AG04449 (cell line): ENCODE measurements around the gene ARL14EP.

Source experiments
- CTCF ChIA-PET: fragments of 350-600 bp; formaldehyde crosslinking; extraction: SDS; loops from one replicate; lab custom pipeline; 2021; ENCODE audit warnings: antibody characterized with exemption; lab: Yijun Ruan, JAX
- POLR2A ChIA-PET: fragments of 400-600, 350-600 bp; formaldehyde crosslinking; extraction: SDS; loops from one replicate; lab custom pipeline; 2020; ENCODE audit warnings: antibody characterized with exemption, inconsistent platforms; lab: Yijun Ruan, JAX
- DNase-seq: peaks from one replicate; pipeline ENCODE4 v3.0.0-alpha.2; 2010; ENCODE audit warnings: low read depth, low spot score
- H3K4me3 ChIP-seq: 2 replicates; pipeline ENCODE4 v1.5.1; 2011; ENCODE audit warnings: low read depth, mild to moderate bottlenecking, control low read depth, low read length
- TF ChIP-seq, protein P1 (sequence below): IDR thresholded peaks from one replicate; pipeline ENCODE4 v1.5.1; 2011; ENCODE audit warnings: mild to moderate bottlenecking, moderate library complexity, low read length, control low read depth, inconsistent platforms; ENCODE audit not compliant: insufficient read depth; ENCODE audit errors: missing control alignments

Gene ARL14EP

DNA sequence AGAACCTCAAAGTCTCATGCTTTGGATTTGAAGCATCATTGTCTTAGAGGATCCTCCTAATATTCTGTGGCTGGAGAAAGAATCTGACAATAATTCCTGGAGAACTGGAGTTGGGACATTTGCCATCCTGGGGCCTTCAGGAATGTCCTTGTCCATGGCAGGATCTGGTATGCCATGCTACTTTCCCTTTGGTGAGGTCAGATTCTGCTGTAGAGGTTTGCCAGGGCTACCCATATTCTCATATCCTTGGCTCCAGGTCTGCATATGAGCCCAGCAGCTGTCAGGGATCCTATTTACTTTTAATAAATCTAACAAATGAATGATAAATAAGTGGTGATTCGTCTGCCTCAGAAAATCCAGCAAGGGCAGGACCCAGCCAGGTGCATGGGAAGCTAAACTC lies 35.0 kb downstream of the ARL14EP start:
- ChIA-PET CTCF (no interaction called here), POLR2A (no interaction called here)
- DNase-seq = no peak
- TF ChIP-seq, protein P1, sequence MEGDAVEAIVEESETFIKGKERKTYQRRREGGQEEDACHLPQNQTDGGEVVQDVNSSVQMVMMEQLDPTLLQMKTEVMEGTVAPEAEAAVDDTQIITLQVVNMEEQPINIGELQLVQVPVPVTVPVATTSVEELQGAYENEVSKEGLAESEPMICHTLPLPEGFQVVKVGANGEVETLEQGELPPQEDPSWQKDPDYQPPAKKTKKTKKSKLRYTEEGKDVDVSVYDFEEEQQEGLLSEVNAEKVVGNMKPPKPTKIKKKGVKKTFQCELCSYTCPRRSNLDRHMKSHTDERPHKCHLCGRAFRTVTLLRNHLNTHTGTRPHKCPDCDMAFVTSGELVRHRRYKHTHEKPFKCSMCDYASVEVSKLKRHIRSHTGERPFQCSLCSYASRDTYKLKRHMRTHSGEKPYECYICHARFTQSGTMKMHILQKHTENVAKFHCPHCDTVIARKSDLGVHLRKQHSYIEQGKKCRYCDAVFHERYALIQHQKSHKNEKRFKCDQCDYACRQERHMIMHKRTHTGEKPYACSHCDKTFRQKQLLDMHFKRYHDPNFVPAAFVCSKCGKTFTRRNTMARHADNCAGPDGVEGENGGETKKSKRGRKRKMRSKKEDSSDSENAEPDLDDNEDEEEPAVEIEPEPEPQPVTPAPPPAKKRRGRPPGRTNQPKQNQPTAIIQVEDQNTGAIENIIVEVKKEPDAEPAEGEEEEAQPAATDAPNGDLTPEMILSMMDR = no peak
- H3K4me3 ChIP-seq = no peak overlapping the region

DNA sequence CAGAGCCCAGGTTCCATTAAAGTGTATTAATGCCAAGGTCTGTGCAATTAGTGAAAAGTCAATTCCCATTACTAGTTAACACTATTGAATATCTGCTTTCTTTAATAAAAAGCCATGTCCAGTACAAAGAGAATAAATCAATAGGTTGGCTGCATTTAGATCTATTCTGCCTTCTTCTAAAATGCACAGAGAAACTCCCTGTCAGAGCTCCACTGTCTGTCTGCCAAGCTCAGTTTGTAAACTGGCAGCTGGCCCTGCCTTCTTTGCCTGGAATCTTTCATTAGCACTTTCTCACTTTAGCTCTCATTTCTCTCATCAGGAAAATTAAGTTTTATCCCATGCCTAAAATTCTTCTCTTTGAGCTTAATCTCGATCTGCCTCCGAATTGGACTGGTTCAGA lies 35.6 kb downstream of the ARL14EP start:
- ChIA-PET POLR2A (no interaction called here), CTCF (no interaction called here)
- TF ChIP-seq, protein P1 = no peak
- DNase-seq = no peak
- H3K4me3 ChIP-seq = no peak overlapping the region

GRCh38 chr11:30360741-30361140 lies 37.8 kb downstream of the ARL14EP start:
- no peak for DNase-seq
- CTCF ChIA-PET = no interaction called here
- POLR2A ChIA-PET = no interaction called here
- no peak overlapping the region for H3K4me3 ChIP-seq
- TF ChIP-seq, protein P1 = no peak

DNA sequence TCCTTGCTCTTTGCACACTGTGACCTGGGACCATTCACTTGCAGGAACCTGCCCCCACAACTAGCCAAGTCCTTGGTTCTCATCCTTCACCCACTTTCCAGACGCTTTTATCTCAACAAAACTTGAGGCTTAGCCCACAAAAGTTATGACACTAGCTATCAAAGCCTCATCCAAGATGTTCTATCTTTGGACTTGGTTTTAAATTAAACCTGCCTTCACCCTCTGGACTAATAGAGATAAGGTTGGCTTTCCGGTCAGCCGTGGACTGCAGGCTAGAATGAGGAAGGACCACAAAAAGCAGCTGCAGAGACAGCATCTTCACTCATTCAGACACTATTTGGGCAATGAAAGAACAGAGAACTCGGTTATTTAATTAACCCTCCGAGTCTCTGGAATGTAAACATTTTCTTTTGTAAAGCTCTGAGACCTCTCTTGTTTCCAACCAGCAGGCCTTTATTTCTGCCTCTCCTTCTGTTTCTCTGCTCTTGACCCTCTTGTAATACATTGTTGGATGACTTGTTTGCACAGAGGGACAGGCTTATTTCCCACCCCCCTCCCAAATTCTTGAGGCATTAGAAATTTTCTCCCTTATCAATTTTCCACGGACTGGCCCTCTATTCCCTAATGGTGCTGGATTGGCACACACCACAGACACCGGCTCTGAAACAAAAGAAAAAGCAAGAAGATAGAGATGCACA lies 41.4 kb downstream of the ARL14EP start:
- CTCF ChIA-PET = no interaction called here
- POLR2A ChIA-PET = no interaction called here

GRCh38 chr11:30364837-30365482 lies 42.1 kb downstream of the ARL14EP start:
- ChIA-PET CTCF (no interaction called here), POLR2A (no interaction called here)
- no peak overlapping the region for H3K4me3 ChIP-seq
- no peak for DNase-seq
- TF ChIP-seq, protein P1 = no peak

More for the DNA sequence above, 41.4 kb downstream of the ARL14EP start:
- DNase-seq = no peak
- H3K4me3 ChIP-seq = no peak overlapping the region
- TF ChIP-seq, protein P1 = no peak

DNA sequence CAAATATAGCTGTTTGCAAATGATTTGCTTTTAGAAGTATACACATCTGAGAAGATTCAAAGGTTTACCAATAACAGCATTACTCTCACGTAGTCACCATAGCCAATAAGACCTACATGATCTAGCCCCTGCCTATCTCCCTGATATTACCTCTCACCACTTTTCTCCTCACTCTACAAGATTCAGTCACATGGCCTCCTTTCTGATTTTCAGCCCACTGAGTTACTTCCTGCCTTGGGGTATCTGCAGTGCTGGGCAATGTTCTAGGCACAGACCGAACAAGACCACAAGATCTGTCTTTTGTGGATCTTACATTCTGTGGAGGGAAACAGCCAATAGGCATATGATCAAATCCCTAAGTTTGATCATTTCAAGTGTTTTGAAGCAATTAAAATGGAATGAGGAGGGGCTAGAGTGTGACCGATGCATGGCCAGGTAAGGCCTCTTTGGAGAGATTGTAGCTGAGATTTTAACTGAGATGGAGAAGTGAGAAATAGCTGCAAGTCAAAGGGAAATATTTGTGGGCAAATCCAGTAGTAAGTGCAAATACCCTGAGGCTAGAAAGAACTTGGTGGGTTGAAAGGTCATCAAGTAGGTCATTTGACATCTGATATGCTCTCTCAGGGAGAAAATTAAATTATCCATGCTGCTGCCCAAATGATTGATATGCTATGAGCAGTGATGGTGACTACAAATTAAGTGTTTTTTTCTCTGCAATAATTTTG lies 43.1 kb downstream of the ARL14EP start:
- no peak for DNase-seq
- TF ChIP-seq, protein P1 = no peak
- ChIA-PET CTCF (no interaction called here), POLR2A (no interaction called here)
- H3K4me3 ChIP-seq = no peak overlapping the region
